ENCODE results near the gene NKX6-1. TPM values are rescaled to one million over a fixed set of nuclear protein-coding genes. Genes with fewer than 3 reads are reported as not detected.

NKX6-1 gene
- polyA plus RNA-seq, 3 donors = not detected

GRCh38 chr4:84494076-84494475 is 5.0 kb downstream of the NKX6-1 start:
- no CpG with 5 or more reads among the region's 2 CpGs for WGBS (ENCODE audit: insufficient coverage)
- H3K27me3 Mint-ChIP-seq (ENCODE audit: low read depth in 3 of 3) = peaks cover 90 to 98% (median 94%) of the 10 kb centered on the region in 3 donors
- H4K20me1 ChIP-seq (ENCODE audit: insufficient read depth, low read length) = no peaks in the 10 kb centered on the region
- H3K9ac ChIP-seq (ENCODE audit: insufficient read depth, low read length, poor library complexity, severe bottlenecking) = no peak overlapping the region
- H3K9me3 Mint-ChIP-seq = peaks cover 0 to 55% (median 42%) of the 10 kb centered on the region in 7 donors
- TF ChIP-seq CTCF (IDR thresholded peaks at IDR 0.05) = no peak
- intact Hi-C loops (cut with micrococcal nuclease) = no loop called here
- no peak overlapping the region for H3K4me3 ChIP-seq (replicated peaks in 1 of 3; ENCODE audit: low read depth in 2 of 3, low read length in 3 of 3)
- peaks cover 85 to 98% of the 10 kb centered on the region in 2 donors for H3K27me3 ChIP-seq (ENCODE audit: control insufficient read depth in 2 of 2, insufficient read depth in 2 of 2, low read length in 2 of 2)
- H3K4me1 ChIP-seq (ENCODE audit: control insufficient read depth in 1 of 2, insufficient read depth in 2 of 2, low read length in 2 of 2) = peaks cover 38 to 47% of the 10 kb centered on the region in 2 donors
- no peak overlapping the region for H2AFZ ChIP-seq (ENCODE audit: insufficient read depth, low read depth, low read length, poor library complexity, severe bottlenecking)
- peaks cover 6 to 61% of the 10 kb centered on the region in 2 donors for H3K9me3 ChIP-seq (replicated peaks in 1 of 2; ENCODE audit: control insufficient read depth in 1 of 2, insufficient read depth in 1 of 2, low read length in 2 of 2)
- peaks cover 44% of the 10 kb centered on the region for H3K4me1 Mint-ChIP-seq
- no peaks in the 10 kb centered on the region for H3K36me3 ChIP-seq (replicated peaks in 1 of 2; ENCODE audit: control insufficient read depth in 1 of 2, insufficient read depth in 2 of 2, low read length in 2 of 2)
- no peak overlapping the region for H3K27ac Mint-ChIP-seq
- H3K4me2 ChIP-seq (replicated peaks; ENCODE audit: extremely low read depth, low read length, poor library complexity, severe bottlenecking) = no peak overlapping the region
- no peaks in the 10 kb centered on the region for H3K79me2 ChIP-seq (ENCODE audit: insufficient read depth, low read length)
- DNase-seq = no peak
- H3K4me3 Mint-ChIP-seq = peak overlapping the region in 1 of 2 donors; percentile 90
- peaks cover 11 to 15% of the 10 kb centered on the region in 2 donors for H3K36me3 Mint-ChIP-seq
- no peak overlapping the region for H3K27ac ChIP-seq (ENCODE audit: low read depth in 1 of 2, low read length in 2 of 2)

- Histone ChIP-seq H2AFZ (ENCODE audit: insufficient read depth, low read depth, low read length, poor library complexity, severe bottlenecking) (no peak overlapping the region), H3K4me2 (replicated peaks; ENCODE audit: extremely low read depth, low read length, poor library complexity, severe bottlenecking) (peak overlapping the region; percentile 67), H3K4me1 (ENCODE audit: control insufficient read depth in 1 of 2, insufficient read depth in 2 of 2, low read length in 2 of 2) (peaks cover 30 to 38% of the 10 kb centered on the region in 2 donors), H3K9me3 (replicated peaks in 1 of 2; ENCODE audit: control insufficient read depth in 1 of 2, insufficient read depth in 1 of 2, low read length in 2 of 2) (peaks cover 6 to 63% of the 10 kb centered on the region in 2 donors), H3K27me3 (ENCODE audit: control insufficient read depth in 2 of 2, insufficient read depth in 2 of 2, low read length in 2 of 2) (peaks cover 87 to 98% of the 10 kb centered on the region in 2 donors), H4K20me1 (ENCODE audit: insufficient read depth, low read length) (no peaks in the 10 kb centered on the region), H3K79me2 (ENCODE audit: insufficient read depth, low read length) (no peaks in the 10 kb centered on the region), H3K4me3 (replicated peaks in 1 of 3; ENCODE audit: low read depth in 2 of 3, low read length in 3 of 3) (peak overlapping the region in 1 of 3 experiments; percentile 46), H3K36me3 (replicated peaks in 1 of 2; ENCODE audit: control insufficient read depth in 1 of 2, insufficient read depth in 2 of 2, low read length in 2 of 2) (no peaks in the 10 kb centered on the region), H3K27ac (ENCODE audit: low read depth in 1 of 2, low read length in 2 of 2) (no peak overlapping the region), H3K9ac (ENCODE audit: insufficient read depth, low read length, poor library complexity, severe bottlenecking) (no peak overlapping the region)
- Mint-ChIP-seq H3K4me3 (peak overlapping the region; percentile 67 to 90), H3K36me3 (peaks cover 7 to 10% of the 10 kb centered on the region in 2 donors), H3K27ac (peak overlapping the region in 4 of 7 donors; percentile 2 to 55 (median 38)), H3K4me1 (peaks cover 36% of the 10 kb centered on the region), H3K9me3 (peaks cover 0 to 48% (median 34%) of the 10 kb centered on the region in 7 donors), H3K27me3 (ENCODE audit: low read depth in 3 of 3) (peaks cover 90 to 98% (median 94%) of the 10 kb centered on the region in 3 donors)
- intact Hi-C loops (cut with micrococcal nuclease) = no loop called here
- 2% methylated on average over 55 of the region's 62 CpGs for WGBS (ENCODE audit: insufficient coverage)
- TF ChIP-seq CTCF (IDR thresholded peaks at IDR 0.05) = peak; percentile 11
- DNase-seq = peak; percentile 41 to 66 (median 44)
Measured at GRCh38 chr4:84493092-84493850, 5.8 kb downstream of the NKX6-1 start.
